HG02678 (cell line): ENCODE data around the gene GPC1.
"Not testable (repeated sequence)": the region's sequence is repeated elsewhere in the genome, so short reads cannot be mapped to it uniquely, and the experiment has no call there.

Experiments
- ATAC-seq: cut with Tn5 transposase; IDR thresholded peaks from one replicate; pipeline ENCODE4 v1.9.1; 2021; ENCODE audit warnings: mild to moderate bottlenecking, moderate library complexity; ENCODE audit not compliant: unreplicated experiment

The GPC1 gene, protein sequence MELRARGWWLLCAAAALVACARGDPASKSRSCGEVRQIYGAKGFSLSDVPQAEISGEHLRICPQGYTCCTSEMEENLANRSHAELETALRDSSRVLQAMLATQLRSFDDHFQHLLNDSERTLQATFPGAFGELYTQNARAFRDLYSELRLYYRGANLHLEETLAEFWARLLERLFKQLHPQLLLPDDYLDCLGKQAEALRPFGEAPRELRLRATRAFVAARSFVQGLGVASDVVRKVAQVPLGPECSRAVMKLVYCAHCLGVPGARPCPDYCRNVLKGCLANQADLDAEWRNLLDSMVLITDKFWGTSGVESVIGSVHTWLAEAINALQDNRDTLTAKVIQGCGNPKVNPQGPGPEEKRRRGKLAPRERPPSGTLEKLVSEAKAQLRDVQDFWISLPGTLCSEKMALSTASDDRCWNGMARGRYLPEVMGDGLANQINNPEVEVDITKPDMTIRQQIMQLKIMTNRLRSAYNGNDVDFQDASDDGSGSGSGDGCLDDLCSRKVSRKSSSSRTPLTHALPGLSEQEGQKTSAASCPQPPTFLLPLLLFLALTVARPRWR

DNA sequence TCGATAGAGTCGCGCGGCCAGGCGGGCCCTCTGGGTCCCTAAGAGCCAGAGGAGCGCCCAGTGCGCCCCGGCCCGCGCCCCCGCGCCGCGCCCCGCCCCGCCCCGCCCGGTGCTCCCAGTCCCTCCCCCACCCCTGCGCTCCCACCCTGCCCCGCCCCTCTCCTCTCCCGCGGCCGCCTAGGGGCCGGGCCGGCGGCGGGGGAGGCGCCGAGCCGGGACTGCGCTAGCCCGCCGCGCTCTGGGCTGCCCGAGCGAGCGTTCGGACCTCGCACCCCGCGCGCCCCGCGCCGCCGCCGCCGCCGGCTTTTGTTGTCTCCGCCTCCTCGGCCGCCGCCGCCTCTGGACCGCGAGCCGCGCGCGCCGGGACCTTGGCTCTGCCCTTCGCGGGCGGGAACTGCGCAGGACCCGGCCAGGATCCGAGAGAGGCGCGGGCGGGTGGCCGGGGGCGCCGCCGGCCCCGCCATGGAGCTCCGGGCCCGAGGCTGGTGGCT lies at the start of gene GPC1:
Gene GPC1 (plus strand): TSS at position 207 of the 491 bp plus-strand sequence. CDS start 256 bp downstream, at position 463.
- ATAC-seq: peak; percentile 56

DNA sequence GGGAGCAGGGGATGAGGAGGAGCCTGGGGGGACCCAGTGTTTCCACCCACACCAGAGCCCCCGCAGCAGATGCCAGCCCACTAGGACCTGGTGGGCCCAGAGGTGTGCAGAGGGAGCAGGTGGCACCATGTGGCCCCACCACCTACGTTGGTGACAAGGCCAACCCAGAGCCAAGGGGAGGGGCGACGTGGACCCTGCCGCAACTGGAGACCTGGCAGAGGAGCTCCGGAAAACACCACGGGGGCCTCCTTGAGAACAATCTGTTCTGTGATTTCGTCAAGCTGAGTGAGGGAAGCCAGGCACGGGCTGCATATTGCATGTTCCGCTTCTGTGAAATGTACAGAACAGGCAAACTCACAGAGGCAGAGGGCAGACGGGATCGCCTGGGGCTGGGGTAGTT lies 49.1 kb upstream of the GPC1 start:
- ATAC-seq: no peak

DNA sequence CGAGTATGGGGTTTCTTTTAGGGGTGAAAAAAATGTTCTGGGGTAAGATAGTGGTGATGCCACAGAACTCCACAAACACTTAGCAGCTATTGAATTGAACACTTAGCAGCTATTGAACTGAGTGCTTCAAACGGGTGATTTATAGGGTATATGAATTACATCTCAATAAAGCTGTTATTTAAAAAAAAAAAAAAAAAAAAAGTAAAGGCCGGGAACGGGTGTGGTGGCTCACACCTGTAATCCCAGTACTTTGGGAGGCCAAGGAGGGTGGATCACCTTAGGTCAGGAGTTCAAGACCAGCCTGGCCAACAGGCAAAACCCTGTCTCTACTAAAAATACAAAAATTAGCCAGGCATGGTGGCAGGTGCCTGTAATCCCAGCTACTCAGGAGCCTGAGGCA lies 48.7 kb upstream of the GPC1 start:
- not testable (repeated sequence) for ATAC-seq

DNA sequence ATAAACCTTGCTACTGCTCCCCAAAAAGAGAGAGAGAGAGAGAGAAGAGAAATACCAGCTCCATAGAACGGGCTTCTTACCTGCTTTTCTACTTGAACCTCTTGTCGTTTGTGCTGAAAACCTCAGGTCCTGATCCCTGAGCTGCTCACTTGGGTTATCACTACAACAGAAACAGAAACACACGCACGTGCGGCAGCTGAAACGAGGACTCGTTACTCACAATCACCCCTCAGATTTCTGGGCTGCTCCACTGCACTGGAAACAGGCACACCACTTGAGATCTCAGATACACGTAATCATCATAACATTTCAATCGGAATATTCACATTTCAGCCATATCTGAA lies 48.2 kb upstream of the GPC1 start:
- no peak for ATAC-seq

GRCh38 chr2:240387669-240388358 lies 47.6 kb upstream of the GPC1 start:
- ATAC-seq: no peak

- no peak for ATAC-seq
These were observed 46.8 kb upstream of the GPC1 start for GRCh38 chr2:240388471-240389301.

DNA sequence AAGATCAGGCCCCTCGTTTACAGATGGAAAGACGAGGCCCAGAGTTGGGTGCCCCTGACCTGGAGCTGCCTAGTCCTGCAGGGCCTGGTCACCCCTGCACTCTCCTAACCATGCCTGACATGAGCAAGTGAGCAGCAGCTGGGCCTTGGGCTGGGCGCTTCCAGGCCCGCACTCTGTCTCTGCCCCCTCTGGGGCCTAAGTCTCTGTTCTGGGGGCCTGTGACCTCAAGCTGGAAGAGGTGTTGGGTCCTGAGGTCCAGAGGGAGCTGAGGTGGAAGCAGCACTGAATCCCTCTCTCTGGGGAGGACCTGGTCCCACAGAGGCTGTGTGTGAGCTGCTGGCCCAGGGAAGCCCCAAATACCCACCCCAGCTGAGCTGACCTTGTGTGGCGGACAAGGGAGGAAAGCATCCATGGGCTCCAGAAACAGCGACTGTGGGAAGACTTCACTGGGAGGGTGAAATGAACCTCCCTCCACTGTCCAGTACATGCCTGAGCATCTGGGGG lies 46.1 kb upstream of the GPC1 start:
- no peak for ATAC-seq

DNA sequence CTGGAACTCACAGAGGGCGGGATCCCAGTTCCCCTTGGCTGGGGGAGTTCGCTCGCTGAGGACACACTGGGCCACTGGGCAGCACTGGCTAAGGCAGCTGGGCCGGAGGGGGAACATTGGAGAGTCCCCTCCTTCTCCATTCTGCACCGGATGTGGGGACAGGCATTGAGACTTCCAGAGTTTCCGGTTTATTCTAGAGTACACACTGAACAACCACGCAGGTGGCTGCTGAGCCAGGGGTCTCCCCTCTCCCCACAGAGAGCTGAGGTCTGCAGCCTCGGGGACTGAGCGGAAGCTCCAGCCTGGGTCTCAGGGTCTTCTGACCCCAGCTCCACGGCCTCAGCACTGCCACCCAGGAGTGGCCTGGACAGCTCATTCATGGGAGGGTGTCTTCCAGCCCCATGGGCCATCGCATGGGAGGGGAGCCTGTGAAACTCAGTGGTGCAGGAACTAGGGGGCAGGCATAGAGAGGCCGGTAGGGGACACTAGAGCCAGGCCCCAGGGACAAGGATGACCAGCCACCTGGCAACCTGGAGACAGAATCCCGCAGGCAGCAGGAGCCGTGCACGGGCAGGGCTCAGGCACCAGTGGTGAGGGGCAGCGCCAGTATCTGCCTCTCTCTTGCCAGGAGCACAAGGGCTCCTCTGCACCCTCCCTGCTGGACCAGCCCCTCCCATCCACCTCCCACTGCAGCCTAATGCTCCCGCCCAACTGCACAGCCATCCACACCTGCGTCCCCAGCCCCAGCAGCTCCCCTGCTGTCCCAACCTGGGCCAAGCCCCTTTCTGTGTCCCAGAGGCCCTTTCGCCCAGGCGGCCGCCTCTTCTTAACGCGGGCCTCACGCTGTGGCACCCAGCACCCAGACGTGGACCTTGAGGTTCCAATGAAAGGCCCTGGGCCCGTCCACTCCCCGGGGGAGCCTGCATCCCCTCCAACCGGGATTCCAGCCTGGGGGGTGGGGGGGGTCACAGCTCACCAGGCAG lies 45.1 kb upstream of the GPC1 start:
- ATAC-seq: no peak

DNA sequence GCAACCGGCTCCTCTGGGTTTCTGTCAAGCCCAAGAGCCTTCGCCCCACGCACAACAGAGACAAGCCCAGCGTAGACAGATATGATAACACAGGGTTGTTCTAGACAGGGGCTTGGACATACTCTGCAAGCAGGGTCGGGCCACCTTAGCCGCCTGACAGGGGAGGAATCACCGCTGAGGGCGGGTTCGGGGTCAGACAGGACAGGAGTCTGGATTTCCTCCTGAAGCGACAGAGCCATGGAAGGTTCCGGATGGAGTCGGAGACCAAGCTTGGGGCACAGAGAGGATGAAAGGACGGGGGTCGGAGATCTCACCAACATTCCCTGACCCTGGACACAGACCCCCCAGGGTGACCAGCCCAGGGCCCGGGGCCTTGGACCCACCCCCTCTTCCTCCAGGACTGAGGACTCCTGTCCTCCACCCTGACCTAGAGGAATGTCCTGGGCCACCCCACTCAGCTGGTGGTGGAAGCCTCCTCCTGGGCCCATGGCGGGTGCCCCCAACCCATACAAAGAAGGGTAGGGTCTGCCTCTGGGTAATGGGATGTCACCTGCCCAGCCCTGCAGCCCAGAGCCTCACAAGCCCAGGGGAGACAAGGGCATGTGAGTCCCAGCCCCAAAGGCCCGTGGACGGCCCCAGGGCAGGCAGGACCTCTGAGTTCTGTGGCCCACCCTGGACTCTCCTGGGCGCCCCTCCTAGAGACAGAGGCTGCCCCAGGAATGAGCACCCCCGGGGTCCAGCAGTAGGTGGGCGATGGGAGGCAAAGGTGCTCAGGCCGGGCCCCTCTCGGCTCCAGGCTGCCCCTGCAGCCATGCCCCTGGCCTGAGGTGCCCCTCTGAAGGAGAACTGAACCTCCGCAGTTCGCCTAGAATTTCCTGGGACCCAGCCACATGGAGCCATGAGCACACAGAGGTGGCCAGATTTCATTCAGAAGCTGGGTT lies 44.1 kb upstream of the GPC1 start:
- no peak for ATAC-seq

GRCh38 chr2:240392084-240392947 lies 43.1 kb upstream of the GPC1 start:
- ATAC-seq: no peak

GRCh38 chr2:240392948-240393830 lies 42.3 kb upstream of the GPC1 start:
- no peak for ATAC-seq

- no peak for ATAC-seq
These were observed 41.5 kb upstream of the GPC1 start for GRCh38 chr2:240393831-240394410.

DNA sequence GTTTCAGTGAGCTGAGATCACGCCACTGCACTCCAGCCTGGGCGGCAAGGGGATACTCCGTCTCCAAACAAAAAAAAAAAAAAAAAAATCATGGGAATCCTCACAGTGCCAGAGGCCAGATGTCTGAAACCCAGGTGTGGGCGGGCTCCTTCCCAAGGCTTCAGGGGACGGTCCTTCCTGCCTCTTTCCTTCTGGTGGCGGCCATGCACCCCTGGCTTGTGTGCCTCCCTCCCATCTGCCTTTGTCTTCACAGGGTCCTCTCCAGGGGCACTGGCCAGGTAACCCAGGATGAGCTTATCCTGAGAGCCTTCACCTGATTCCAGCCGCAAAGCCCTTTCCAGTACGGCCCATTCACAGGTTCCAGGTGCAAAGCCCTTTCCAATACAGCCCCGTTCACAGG lies 40.9 kb upstream of the GPC1 start:
- ATAC-seq: no peak

DNA sequence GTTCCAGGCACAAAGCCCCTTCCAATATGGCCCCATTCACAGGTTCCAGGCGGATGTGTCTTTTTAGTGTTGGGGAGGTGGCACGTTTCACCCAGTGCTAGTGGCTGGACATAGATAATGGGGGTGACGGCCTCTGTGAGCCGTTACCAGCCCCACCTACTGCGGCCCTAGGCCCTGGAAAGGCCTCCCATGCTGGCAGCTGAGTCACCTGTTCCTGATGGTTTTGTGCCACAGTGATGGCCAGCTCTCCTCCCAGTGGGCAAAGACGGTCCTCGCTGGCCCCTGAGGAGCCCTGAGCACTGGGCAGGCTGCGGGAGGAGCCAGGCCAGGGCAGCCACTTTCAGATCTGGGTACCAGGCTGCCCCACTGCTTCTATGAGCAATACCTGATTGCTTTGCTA lies 40.0 kb upstream of the GPC1 start:
- no peak for ATAC-seq

DNA sequence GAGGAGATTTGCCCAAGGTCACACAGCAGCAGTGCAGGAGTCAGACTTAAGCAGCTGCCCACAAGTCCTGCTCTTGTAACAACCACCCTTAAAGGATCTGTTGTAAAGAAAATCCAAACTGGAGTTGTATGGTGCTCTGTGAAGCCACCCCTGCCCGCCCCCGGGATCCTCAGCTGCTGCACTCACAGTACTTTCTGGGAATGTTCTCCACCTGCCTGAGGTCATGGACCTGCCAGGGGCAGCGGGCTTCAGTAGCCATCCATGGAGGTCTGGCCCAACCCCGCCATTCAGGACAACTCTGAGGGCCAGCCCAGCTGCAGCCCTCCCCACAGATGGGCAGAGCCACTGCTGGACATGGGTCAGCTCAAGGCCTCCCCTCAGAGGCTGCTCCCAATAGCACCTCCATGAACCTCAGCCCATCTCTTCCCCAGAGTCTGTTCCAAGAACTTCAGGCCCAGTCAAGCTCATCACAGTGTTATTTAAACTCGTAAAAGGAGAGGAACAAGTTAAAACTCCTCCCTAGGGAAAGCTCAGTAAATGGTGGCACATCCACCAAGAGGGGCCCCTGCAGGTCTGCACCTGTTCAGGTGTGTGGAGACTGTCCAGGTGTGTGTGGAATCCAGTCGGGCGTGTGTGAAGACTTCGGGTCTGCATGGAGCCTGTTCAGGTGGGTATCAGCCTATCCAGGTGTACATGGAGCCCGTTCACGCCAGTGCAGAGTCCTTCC lies 39.4 kb upstream of the GPC1 start:
- no peak for ATAC-seq
